ENCODE measurements around the gene SDCCAG8.

SDCCAG8 gene

DNA sequence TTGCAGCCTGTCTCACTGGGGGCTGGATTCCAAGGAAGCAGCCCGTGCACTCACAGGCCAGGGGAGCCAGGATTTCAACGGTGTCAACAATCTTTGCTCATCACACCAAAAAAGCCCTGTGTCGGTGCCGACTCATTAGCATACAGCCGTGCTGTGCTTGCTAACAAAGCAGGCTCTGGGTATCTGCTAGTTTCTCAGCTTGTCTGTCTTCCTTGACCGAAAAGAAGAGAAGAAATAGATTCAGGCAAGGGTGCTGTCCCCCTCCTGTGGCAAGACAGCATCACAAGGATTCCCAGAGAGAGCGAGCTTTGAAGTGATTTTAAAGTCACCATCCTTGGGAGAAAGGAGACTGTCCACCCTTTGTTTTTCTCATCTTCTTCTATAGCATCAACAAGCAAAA is 214.7 kb downstream of the SDCCAG8 start:
- no peak for DNase-seq (ENCODE audit: low read depth)
- no peak for TF ChIP-seq MYC (IDR thresholded peaks at IDR 0.05; ENCODE audit: low read depth, low read length)
- TF ChIP-seq, protein P1, sequence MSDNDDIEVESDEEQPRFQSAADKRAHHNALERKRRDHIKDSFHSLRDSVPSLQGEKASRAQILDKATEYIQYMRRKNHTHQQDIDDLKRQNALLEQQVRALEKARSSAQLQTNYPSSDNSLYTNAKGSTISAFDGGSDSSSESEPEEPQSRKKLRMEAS (IDR thresholded peaks at IDR 0.05; ENCODE audit: low read depth, low read length) = no peak
- TF ChIP-seq POLR2A (IDR thresholded peaks at IDR 0.05; ENCODE audit: extremely low read depth, insufficient read length) = no peak
- TF ChIP-seq, protein P2, sequence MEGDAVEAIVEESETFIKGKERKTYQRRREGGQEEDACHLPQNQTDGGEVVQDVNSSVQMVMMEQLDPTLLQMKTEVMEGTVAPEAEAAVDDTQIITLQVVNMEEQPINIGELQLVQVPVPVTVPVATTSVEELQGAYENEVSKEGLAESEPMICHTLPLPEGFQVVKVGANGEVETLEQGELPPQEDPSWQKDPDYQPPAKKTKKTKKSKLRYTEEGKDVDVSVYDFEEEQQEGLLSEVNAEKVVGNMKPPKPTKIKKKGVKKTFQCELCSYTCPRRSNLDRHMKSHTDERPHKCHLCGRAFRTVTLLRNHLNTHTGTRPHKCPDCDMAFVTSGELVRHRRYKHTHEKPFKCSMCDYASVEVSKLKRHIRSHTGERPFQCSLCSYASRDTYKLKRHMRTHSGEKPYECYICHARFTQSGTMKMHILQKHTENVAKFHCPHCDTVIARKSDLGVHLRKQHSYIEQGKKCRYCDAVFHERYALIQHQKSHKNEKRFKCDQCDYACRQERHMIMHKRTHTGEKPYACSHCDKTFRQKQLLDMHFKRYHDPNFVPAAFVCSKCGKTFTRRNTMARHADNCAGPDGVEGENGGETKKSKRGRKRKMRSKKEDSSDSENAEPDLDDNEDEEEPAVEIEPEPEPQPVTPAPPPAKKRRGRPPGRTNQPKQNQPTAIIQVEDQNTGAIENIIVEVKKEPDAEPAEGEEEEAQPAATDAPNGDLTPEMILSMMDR (IDR thresholded peaks at IDR 0.05; ENCODE audit: low read depth, low read length) = no peak
- no peak overlapping the region for H3K4me3 ChIP-seq (ENCODE audit: low read depth, low read length)

DNA sequence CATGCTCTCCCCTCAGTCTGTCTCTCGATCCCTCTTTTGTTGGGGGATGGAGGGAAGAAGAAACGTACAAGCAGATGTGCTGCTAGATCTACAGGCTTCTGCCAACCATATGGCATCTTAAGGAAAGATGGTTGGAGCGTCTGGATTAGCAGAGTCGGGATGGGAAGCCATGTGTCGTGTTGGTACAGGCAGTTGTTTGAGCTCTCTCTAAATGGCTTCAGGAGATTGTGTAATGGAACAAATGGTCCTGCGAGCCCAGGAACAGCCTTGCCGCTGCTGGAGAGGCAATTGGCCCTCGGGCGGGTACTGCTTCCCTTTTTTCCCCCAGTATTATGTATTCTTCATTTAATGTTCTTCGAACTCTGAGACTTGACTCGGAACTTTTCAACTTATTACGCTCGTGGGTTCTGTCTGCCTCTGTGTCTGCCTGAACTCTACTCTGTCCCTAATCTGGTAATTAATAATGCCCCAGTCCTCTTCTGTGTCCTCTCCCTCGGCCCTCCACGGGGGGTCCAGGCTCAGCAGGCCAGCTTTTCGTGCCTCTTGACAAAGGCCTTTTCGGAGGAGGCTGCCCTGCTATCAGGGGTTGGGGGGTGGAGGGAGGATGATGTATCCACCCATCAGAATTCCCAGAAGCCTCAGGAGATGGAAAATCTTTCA is 215.3 kb downstream of the SDCCAG8 start:
- TF ChIP-seq, protein P1 (IDR thresholded peaks at IDR 0.05; ENCODE audit: low read depth, low read length) = peak; percentile 13; the same call in 1 of the 2 replicates
- no peak for TF ChIP-seq POLR2A (IDR thresholded peaks at IDR 0.05; ENCODE audit: extremely low read depth, insufficient read length)
- peak; percentile 56 for DNase-seq (ENCODE audit: low read depth)
- H3K4me3 ChIP-seq (ENCODE audit: low read depth, low read length) = no peak overlapping the region

DNA sequence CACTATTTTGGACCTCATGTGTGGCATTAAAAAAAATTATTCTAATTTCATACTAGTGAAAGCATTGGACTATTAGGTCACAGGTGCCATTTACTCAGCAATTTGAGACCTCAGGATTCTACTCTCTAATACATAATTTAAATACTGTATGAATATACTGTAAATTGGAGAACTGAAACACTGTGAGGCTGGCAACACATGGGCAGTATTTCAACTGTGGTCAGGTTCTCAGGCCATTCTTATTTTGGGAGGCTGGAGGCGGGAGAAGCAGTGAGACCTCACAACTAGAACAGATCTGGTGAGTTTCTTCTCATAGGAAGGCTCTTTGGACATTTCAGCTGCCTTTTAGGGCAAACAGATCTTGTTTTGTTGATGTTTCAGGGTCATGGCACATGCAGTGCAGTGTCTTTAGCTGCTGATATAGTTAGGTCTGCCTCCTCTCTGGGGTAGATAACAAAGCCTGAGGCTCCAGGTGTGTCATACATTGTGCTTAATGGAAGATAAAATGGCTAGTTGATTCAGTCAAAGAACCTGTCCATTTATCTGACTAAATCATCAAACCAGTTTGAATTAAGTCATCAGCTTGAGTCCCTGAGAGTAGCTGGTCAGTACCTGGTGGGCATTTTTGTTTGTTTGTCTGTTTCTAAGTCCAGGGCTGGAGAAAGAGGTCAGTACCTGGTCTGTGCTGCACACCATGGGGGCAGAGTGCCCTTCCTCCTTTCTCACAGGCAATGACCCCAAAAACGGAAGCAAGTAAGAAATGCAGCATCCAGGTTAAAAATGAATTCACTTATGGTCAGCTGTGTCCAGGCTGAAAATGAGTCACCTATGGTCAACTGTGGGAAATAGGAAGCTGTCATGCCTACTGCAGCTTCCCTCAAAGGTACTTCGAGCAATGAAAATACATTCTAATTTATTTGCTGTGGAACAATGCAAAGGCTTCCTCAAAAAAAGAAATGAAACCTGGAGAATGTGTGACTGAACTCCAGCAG is 216.2 kb downstream of the SDCCAG8 start:
- H3K4me3 ChIP-seq (ENCODE audit: low read depth, low read length) = no peak overlapping the region
- DNase-seq (ENCODE audit: low read depth) = peak; percentile 18
- TF ChIP-seq MYC (IDR thresholded peaks at IDR 0.05; ENCODE audit: low read depth, low read length) (no peak), POLR2A (IDR thresholded peaks at IDR 0.05; ENCODE audit: extremely low read depth, insufficient read length) (no peak)
- TF ChIP-seq, protein P1 (IDR thresholded peaks at IDR 0.05; ENCODE audit: low read depth, low read length) = no peak
- TF ChIP-seq, protein P2 (IDR thresholded peaks at IDR 0.05; ENCODE audit: low read depth, low read length) = no peak

DNA sequence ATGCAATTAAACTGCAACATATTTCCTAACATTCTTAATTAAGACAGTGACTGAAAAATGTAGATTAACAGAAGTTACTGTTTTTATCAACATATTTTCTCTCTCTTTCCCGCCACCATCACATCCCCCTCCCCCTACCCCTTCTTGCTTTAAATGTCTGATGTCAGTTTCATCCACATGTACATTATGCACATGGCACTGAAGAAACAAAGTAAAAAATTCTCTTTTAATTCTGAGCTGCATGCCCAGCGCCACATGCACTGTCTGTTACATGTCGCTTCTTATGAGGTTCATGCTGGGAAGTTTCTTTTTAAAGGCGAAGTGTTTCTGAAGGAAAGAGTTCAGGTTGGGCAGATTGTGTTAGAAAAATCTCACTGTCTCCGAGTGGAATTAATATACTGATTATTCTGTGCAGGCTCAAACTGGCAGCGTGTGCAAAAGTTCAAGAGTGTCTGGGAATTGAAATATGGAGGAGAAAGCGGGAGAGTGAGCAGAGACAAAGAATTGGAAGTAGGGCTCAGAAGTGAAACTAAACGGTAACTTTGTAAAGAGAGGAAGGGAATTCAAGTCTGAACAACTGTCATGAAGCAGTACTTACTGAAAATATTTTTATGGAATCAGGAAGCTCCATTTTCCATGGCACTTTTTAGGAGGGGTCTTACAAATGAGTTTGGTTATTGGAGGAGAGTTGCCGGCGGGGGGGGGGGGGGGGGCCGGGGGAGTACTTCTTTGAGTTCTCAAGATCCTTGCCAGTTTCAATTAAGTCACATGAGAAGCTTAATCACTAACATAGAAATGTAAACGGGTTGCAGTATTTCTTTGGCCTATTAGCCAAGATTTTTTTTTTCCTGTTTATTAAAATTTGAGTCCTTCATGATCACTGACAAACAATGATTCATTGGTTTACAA is 217.6 kb downstream of the SDCCAG8 start:
- no peak overlapping the region for H3K4me3 ChIP-seq (ENCODE audit: low read depth, low read length)
- TF ChIP-seq POLR2A (IDR thresholded peaks at IDR 0.05; ENCODE audit: extremely low read depth, insufficient read length) (no peak), MYC (IDR thresholded peaks at IDR 0.05; ENCODE audit: low read depth, low read length) (no peak)
- TF ChIP-seq, protein P2 (IDR thresholded peaks at IDR 0.05; ENCODE audit: low read depth, low read length) = no peak
- TF ChIP-seq, protein P1 (IDR thresholded peaks at IDR 0.05; ENCODE audit: low read depth, low read length) = no peak
- DNase-seq (ENCODE audit: low read depth) = no peak

DNA sequence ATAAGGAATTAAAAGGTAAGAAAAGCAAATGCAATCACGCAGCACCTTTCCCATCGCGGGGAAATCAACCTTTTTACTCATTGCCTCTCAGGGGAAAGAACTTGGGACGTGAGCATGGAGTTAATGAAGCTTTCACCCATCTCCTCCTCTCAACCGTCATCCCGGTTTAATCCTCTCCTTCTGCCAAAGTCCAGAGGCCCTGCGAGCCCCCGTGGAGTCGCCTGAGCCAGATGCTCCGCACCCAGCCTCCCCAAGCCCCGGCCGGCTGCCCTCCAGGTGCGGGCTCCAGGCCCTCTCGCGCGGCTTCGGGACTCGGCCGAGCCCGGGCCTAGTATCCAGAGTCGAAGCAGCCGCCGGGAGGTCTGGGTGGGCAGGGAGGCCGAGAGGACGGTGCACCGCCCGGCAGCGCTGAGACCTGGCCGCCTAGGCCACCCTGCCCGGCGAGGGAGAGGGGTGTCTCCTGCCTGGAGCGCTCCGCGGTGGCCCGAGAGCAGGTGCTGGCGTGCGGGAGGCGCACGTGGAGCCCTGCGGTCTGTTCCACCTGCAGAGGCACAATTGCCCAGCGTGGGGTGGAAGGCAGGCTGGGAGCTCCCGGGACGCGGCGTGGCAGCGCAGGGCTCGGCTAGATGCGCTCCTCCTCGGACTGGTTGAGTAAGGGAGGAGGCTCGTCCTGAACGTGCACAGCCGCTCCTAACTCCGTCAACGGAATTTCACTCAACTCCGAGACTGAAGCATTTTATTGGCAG is 218.5 kb downstream of the SDCCAG8 start:
- no peak for DNase-seq (ENCODE audit: low read depth)
- H3K4me3 ChIP-seq (ENCODE audit: low read depth, low read length) = no peak overlapping the region
- TF ChIP-seq POLR2A (IDR thresholded peaks at IDR 0.05; ENCODE audit: extremely low read depth, insufficient read length) (no peak), MYC (IDR thresholded peaks at IDR 0.05; ENCODE audit: low read depth, low read length) (no peak)
- TF ChIP-seq, protein P2 (IDR thresholded peaks at IDR 0.05; ENCODE audit: low read depth, low read length) = no peak
- TF ChIP-seq, protein P1 (IDR thresholded peaks at IDR 0.05; ENCODE audit: low read depth, low read length) = no peak
